OCI-LY3 (cell line): ENCODE data around the gene ANO10.

ENCODE experiments used
- H2AFZ ChIP-seq: fragments of 200-600, 300-600 bp; shearing (Covaris generic); 2 replicates; pipeline ENCODE4 v1.6.0; 2014; ENCODE audit warnings: antibody characterized with exemption, low read depth, low read length
- H3K27ac ChIP-seq: fragments of 200-600, 300-600 bp; sonication (generic); 2 replicates; pipeline ENCODE4 v1.5.1; 2014; ENCODE audit warnings: mild to moderate bottlenecking, low read length, moderate library complexity, mixed read lengths
- H3K27me3 ChIP-seq: fragments of 200-600, 300-600 bp; sonication (generic); 2 replicates; pipeline ENCODE4 v1.6.1; 2014; ENCODE audit warnings: low read depth, low read length, mixed read lengths
- H3K36me3 ChIP-seq: fragments of 200-600, 300-600 bp; sonication (generic); replicated peaks from 2 replicates; pipeline ENCODE3; 2014; ENCODE audit warnings: low read depth, low read length, mixed read lengths
- H3K4me1 ChIP-seq: fragments of 300-600, 200-600 bp; sonication (generic); 2 replicates; pipeline ENCODE4 v1.6.1; 2014; ENCODE audit warnings: low read length, mixed read lengths
- H3K4me2 ChIP-seq: fragments of 200-600, 300-600 bp; sonication (generic); 2 replicates; pipeline ENCODE4 v1.6.1; 2014; ENCODE audit warnings: low read length, mixed read lengths
- H3K4me3 ChIP-seq: fragments of 300-600, 200-600 bp; sonication (generic); 2 replicates; pipeline ENCODE4 v1.5.1; 2014; ENCODE audit warnings: antibody characterized with exemption, mild to moderate bottlenecking, low read length, moderate library complexity
- H3K79me2 ChIP-seq: fragments of 300-600, 200-600 bp; shearing (Covaris generic); 2 replicates; pipeline ENCODE4 v1.6.1; 2014; ENCODE audit warnings: mild to moderate bottlenecking, low read length, mixed read lengths
- H3K9ac ChIP-seq: fragments of 300-600, 200-600 bp; shearing (Covaris generic); 2 replicates; pipeline ENCODE4 v1.6.0; 2014; ENCODE audit warnings: mild to moderate bottlenecking, low read length, moderate library complexity
- H3K9me3 ChIP-seq: fragments of 200-600, 300-600 bp; shearing (Covaris generic); 2 replicates; pipeline ENCODE4 v1.6.1; 2014; ENCODE audit warnings: low read length, mixed read lengths; ENCODE audit not compliant: insufficient read depth
- H4K20me1 ChIP-seq: fragments of 200-600, 300-600 bp; sonication (generic); 2 replicates; pipeline ENCODE4 v1.6.1; 2016; ENCODE audit warnings: low read length, mixed read lengths; ENCODE audit not compliant: insufficient read depth
- CTCF ChIP-seq: fragments of 200-600, 300-600 bp; sonication (generic); IDR thresholded peaks from 2 replicates; pipeline ENCODE4 v1.5.1; 2014; ENCODE audit warnings: antibody characterized with exemption, low read length, low read depth
- EZH2phosphoT487 ChIP-seq: fragments of 200-600 bp; shearing (Covaris generic); IDR thresholded peaks from 2 replicates; pipeline ENCODE4 v1.6.1; 2018; ENCODE audit warnings: antibody characterized with exemption, mixed run types, low read depth

ANO10 gene

DNA sequence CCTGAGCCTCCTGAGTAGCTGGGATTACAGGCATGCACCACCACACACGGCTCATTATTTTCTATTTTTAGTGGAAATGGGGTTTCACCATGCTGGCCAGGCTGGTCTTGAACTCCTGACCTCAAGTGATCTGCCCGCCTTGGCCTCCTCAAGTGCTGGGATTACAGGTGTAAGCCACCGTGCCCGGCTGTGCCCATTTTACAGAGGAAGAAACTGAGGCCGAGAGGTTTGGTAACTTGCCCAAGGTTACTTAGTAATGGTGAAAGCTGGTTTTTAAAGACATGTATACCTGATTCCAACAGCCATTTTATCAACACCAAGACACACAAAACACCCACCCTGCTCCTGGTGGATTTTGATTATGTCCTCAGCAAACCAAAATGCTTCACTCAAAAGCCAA, 206.7 kb downstream of the ANO10 start:
- Histone ChIP-seq H3K9ac (no peak overlapping the region), H3K4me2 (no peak overlapping the region), H2AFZ (no peak overlapping the region), H3K9me3 (no peaks in the 10 kb centered on the region), H4K20me1 (no peaks in the 10 kb centered on the region), H3K4me1 (no peaks in the 10 kb centered on the region), H3K4me3 (no peak overlapping the region), H3K79me2 (no peaks in the 10 kb centered on the region), H3K27me3 (no peaks in the 10 kb centered on the region), H3K36me3 (peaks cover 5% of the 10 kb centered on the region), H3K27ac (no peak overlapping the region)
- TF ChIP-seq CTCF: no peak
- no peak for TF ChIP-seq EZH2phosphoT487

GRCh38 chr3:43413676-43414368, 208.0 kb downstream of the ANO10 start:
- H3K27ac ChIP-seq: no peak overlapping the region
- H3K79me2 ChIP-seq: no peaks in the 10 kb centered on the region
- H3K4me1 ChIP-seq: no peaks in the 10 kb centered on the region
- peaks cover 3% of the 10 kb centered on the region for H3K36me3 ChIP-seq
- no peaks in the 10 kb centered on the region for H4K20me1 ChIP-seq
- H3K9ac ChIP-seq: no peak overlapping the region
- no peaks in the 10 kb centered on the region for H3K9me3 ChIP-seq
- no peak overlapping the region for H3K4me2 ChIP-seq
- no peak overlapping the region for H2AFZ ChIP-seq
- no peaks in the 10 kb centered on the region for H3K27me3 ChIP-seq
- TF ChIP-seq CTCF (no peak), EZH2phosphoT487 (no peak)
- no peak overlapping the region for H3K4me3 ChIP-seq

- Histone ChIP-seq H4K20me1 (0 out of 2 replicates have a peak, but pooled peaks cover 2% of the 10 kb centered on the region), H3K9me3 (no peaks in the 10 kb centered on the region), H3K79me2 (no peaks in the 10 kb centered on the region), H3K27me3 (no peaks in the 10 kb centered on the region), H3K27ac (no peak overlapping the region), H3K4me1 (no peaks in the 10 kb centered on the region), H3K36me3 (peaks cover 7% of the 10 kb centered on the region), H3K4me2 (no peak overlapping the region), H3K9ac (no peak overlapping the region), H3K4me3 (no peak overlapping the region), H2AFZ (no peak overlapping the region)
- no peak for TF ChIP-seq EZH2phosphoT487
- TF ChIP-seq CTCF: no peak
Measured at GRCh38 chr3:43411429-43411828, 210.4 kb downstream of the ANO10 start.

- no peak overlapping the region for H3K27ac ChIP-seq
- TF ChIP-seq EZH2phosphoT487: no peak
- H3K36me3 ChIP-seq: peaks cover 7% of the 10 kb centered on the region
Measured at GRCh38 chr3:43410592-43410991, 211.2 kb downstream of the ANO10 start.

More at GRCh38 chr3:43410592-43410991, 211.2 kb downstream of the ANO10 start:
- Histone ChIP-seq H3K9me3 (no peaks in the 10 kb centered on the region), H3K4me2 (no peak overlapping the region), H3K4me3 (no peak overlapping the region), H3K79me2 (no peaks in the 10 kb centered on the region), H3K27me3 (no peaks in the 10 kb centered on the region), H3K4me1 (no peaks in the 10 kb centered on the region), H2AFZ (no peak overlapping the region), H3K9ac (no peak overlapping the region), H4K20me1 (0 out of 2 replicates have a peak, but pooled peaks cover 4% of the 10 kb centered on the region)
